HCT116 (cell line): Measurements from ENCODE around the gene PLP1. TPM values are rescaled to one million over a fixed set of nuclear protein-coding genes. Genes with fewer than 3 reads are reported as not detected.
A peak's percentile ranks its signal among the peaks of the same experiment; 100 is the strongest.

Experiments used
- ATAC-seq: fragments of 200-7000 bp; cut with Tn5 transposase; 2 replicates; pipeline ENCODE4 v1.9.1; 2020; ENCODE audit warnings: mild to moderate bottlenecking, moderate library complexity
- BruUV-seq: library from RNA; stranded (reverse); fragments of 400-500 nt; replicated peaks from 2 replicates; lab custom pipeline; 2021; lab: Mats Ljungman, UMichigan
- CTCF ChIA-PET: fragments of 300-600 bp; sonication (Branson Sonifier 250); formaldehyde crosslinking; loops from one replicate; lab custom pipeline; 2021; ENCODE audit warnings: antibody characterized with exemption; lab: Charles Lee
- POLR2A ChIA-PET: fragments of 300-600, 350-600 bp; sonication (Branson Sonifier 250); formaldehyde crosslinking; loops from one replicate; lab custom pipeline; 2021; ENCODE audit warnings: antibody characterized with exemption; lab: Charles Lee
- RAD21 ChIA-PET, 2 experiments: fragments of 300-600 bp; sonication (Branson Sonifier 250); formaldehyde crosslinking; loops; one replicate each; lab custom pipeline; 2023; ENCODE audit warnings: low total read pairs in 2 of 2; ENCODE audit not compliant: uncharacterized antibody in 2 of 2, unreplicated experiment in 2 of 2, low non-redundant PET in 1 of 2; lab: Charles Lee
- DNase-seq: peaks from one replicate; pipeline ENCODE4 v3.0.0-alpha.2; 2010; ENCODE audit warnings: low read depth, low spot score
- H2AFZ ChIP-seq: fragments of 200-600 bp; shearing (Covaris generic), sonication (generic); 2 replicates; pipeline ENCODE4 v1.6.1; 2017; ENCODE audit warnings: low read depth, mixed run types, mixed read lengths, antibody characterized with exemption, low read length; ENCODE audit not compliant: poor library complexity, severe bottlenecking
- H3K27ac ChIP-seq: 2 replicates; pipeline ENCODE4 v1.5.1; 2012; ENCODE audit warnings: low read depth, low read length
- H3K27me3 ChIP-seq: fragments of 200-600 bp; sonication (generic); 2 replicates; pipeline ENCODE4 v1.6.1; 2016; ENCODE audit warnings: mixed run types, low read length, mixed read lengths; ENCODE audit not compliant: insufficient read depth
- H3K36me3 ChIP-seq, 2 experiments: fragments of 200-500 bp in 1 of 2; fragments of 200-600 bp in 1 of 2; sonication (Bioruptor generic) in 1 of 2; sonication (generic) in 1 of 2; 2 replicates each; pipeline versions ENCODE4 v1.5.1 to v1.6.1; 2014 to 2016; ENCODE audit warnings: low read length in 2 of 2, inconsistent platforms in 1 of 2, mixed read lengths in 1 of 2, mixed run types in 1 of 2; ENCODE audit not compliant: insufficient read depth in 2 of 2, control insufficient read depth in 1 of 2
- H3K4me1 ChIP-seq, 2 experiments: fragments of 200-600 bp in 1 of 2; sonication (generic) in 1 of 2; 2 replicates each; pipeline versions ENCODE4 v1.5.1 to v1.6.1; 2012 to 2017; ENCODE audit warnings: low read length in 2 of 2, inconsistent platforms in 1 of 2, mild to moderate bottlenecking in 1 of 2, mixed read lengths in 1 of 2, mixed run types in 1 of 2, moderate library complexity in 1 of 2; ENCODE audit not compliant: insufficient read depth in 2 of 2, control insufficient read depth in 1 of 2
- H3K4me2 ChIP-seq: fragments of 200-600 bp; sonication (generic); 2 replicates; pipeline ENCODE4 v1.6.1; 2017; ENCODE audit warnings: mixed run types, low read length, mixed read lengths
- H3K4me3 ChIP-seq, 2 experiments: fragments of 200-600 bp in 1 of 2; sonication (generic) in 1 of 2; replicated peaks in 1 of 2; 2 replicates each; pipeline ENCODE4 v1.5.1; 2011 to 2016; ENCODE audit warnings: low read length in 2 of 2, control low read depth in 1 of 2, low read depth in 1 of 2, mild to moderate bottlenecking in 1 of 2, mixed read lengths in 1 of 2, mixed run types in 1 of 2
- H3K79me2 ChIP-seq: fragments of 200-600 bp; sonication (generic); 2 replicates; pipeline ENCODE4 v1.6.1; 2017; ENCODE audit warnings: mild to moderate bottlenecking, mixed run types, low read length, moderate library complexity, mixed read lengths; ENCODE audit not compliant: insufficient read depth
- H3K9ac ChIP-seq: fragments of 200-600 bp; sonication (generic); 2 replicates; pipeline ENCODE4 v1.6.1; 2016; ENCODE audit warnings: low read length, mixed read lengths
- H3K9me2 ChIP-seq: fragments of 200-600 bp; sonication (generic), shearing (Covaris generic); 2 replicates; pipeline ENCODE4 v1.6.1; 2017; ENCODE audit warnings: mixed run types, mild to moderate bottlenecking, moderate library complexity; ENCODE audit not compliant: insufficient read depth
- H3K9me3 ChIP-seq, 2 experiments: fragments of 200-500 bp in 1 of 2; fragments of 200-600 bp in 1 of 2; sonication (Bioruptor generic) in 1 of 2; sonication (generic) in 1 of 2; 2 replicates each; pipeline ENCODE4 v1.6.1; 2014 to 2017; ENCODE audit warnings: low read length in 2 of 2, mixed read lengths in 2 of 2, inconsistent platforms in 1 of 2, low read depth in 1 of 2, mild to moderate bottlenecking in 1 of 2, mixed run types in 1 of 2, moderate library complexity in 1 of 2; ENCODE audit not compliant: control insufficient read depth in 1 of 2, insufficient read depth in 1 of 2
- H4K20me1 ChIP-seq: fragments of 200-600 bp; sonication (generic), shearing (Covaris generic); 2 replicates; pipeline ENCODE4 v1.6.1; 2017; ENCODE audit warnings: mixed run types, mild to moderate bottlenecking, moderate library complexity; ENCODE audit not compliant: insufficient read depth
- CEBPB ChIP-seq: IDR thresholded peaks from 2 replicates; pipeline ENCODE4 v1.6.1; 2012; ENCODE audit warnings: low read depth
- EGR1 ChIP-seq: IDR thresholded peaks from 2 replicates; pipeline ENCODE4 v1.6.1; 2012; ENCODE audit warnings: low read depth
- ELF1 ChIP-seq: IDR thresholded peaks from 2 replicates; pipeline ENCODE4 v1.6.1; 2012; ENCODE audit warnings: low read depth, borderline replicate concordance
- JUND ChIP-seq: IDR thresholded peaks from 2 replicates; pipeline ENCODE4 v1.6.1; 2012
- POLR2A ChIP-seq: IDR thresholded peaks from 2 replicates; pipeline ENCODE4 v1.7.0; 2011; ENCODE audit warnings: borderline replicate concordance; ENCODE audit not compliant: insufficient read depth, insufficient read length; ENCODE audit errors: extremely low read depth
- RAD21 ChIP-seq: IDR thresholded peaks from 2 replicates; pipeline ENCODE4 v1.6.1; 2012; ENCODE audit warnings: low read depth, mild to moderate bottlenecking
- SIN3A ChIP-seq: IDR thresholded peaks from 2 replicates; pipeline ENCODE4 v1.6.1; 2012; ENCODE audit warnings: low read depth
- SRF ChIP-seq: IDR thresholded peaks from 2 replicates; pipeline ENCODE4 v1.6.1; 2012; ENCODE audit warnings: low read depth
- YY1 ChIP-seq: IDR thresholded peaks from 2 replicates; pipeline ENCODE4 v1.6.1; 2011; ENCODE audit warnings: low read length, low read depth, moderate library complexity, mild to moderate bottlenecking; ENCODE audit not compliant: insufficient replicate concordance; ENCODE audit errors: extremely low read depth
- ZBTB33 ChIP-seq: IDR thresholded peaks from 2 replicates; pipeline ENCODE4 v1.6.1; 2011; ENCODE audit warnings: mild to moderate bottlenecking, low read length, moderate library complexity; ENCODE audit not compliant: insufficient replicate concordance; ENCODE audit errors: extremely low read depth
- ZNF274 ChIP-seq: fragments of 200-500 bp; sonication (Bioruptor generic); IDR thresholded peaks from 2 replicates; pipeline ENCODE4 v1.6.1; 2014; ENCODE audit warnings: mild to moderate bottlenecking, low read depth, low read length, inconsistent platforms
- intact Hi-C: fragments of 100-400 bp; cut with micrococcal nuclease; formaldehyde crosslinking; loops from 2 replicates; pipeline ENCODE4 v1.10.0; 2022
- total RNA-seq: library from RNA; stranded (reverse); gene quantifications from one replicate; pipeline ENCODE4 v1.2.1, GENCODE V29; 2021; ENCODE audit not compliant: unreplicated experiment

Gene PLP1
- total RNA-seq, 1 experiment from 2014 or later = not detected

GRCh38 chrX:103773445-103773844 lies 3.2 kb upstream of the PLP1 start:
- Histone ChIP-seq H3K79me2 (no peaks in the 10 kb centered on the region), H3K27me3 (peaks cover 18% of the 10 kb centered on the region; the same call in 1 of the 2 replicates), H2AFZ (no peak overlapping the region), H3K9ac (no peak overlapping the region), H4K20me1 (no peaks in the 10 kb centered on the region), H3K27ac (no peak overlapping the region), H3K9me3 (no peaks in the 10 kb centered on the region), H3K4me1 (no peaks in the 10 kb centered on the region), H3K9me2 (no peaks in the 10 kb centered on the region), H3K36me3 (no peaks in the 10 kb centered on the region), H3K4me3 (no peak overlapping the region), H3K4me2 (no peak overlapping the region)
- no TSS peak for BruUV-seq
- DNase-seq = no peak
- POLR2A ChIA-PET = no interaction called here
- peak; percentile 52; the same call in 1 of the 2 replicates for ATAC-seq
- intact Hi-C loops = loop anchor here (1.0 to 5.0 kb wide), 2 partner anchors 85 to 241 kb away; no protein-coding TSS in a partner anchor
- TF ChIP-seq CEBPB = no peak
- no peak for TF ChIP-seq YY1
- no peak for TF ChIP-seq SRF
- no peak for TF ChIP-seq ZNF274
- TF ChIP-seq SIN3A = no peak
- TF ChIP-seq RAD21 = no peak
- no peak for TF ChIP-seq EGR1
- no peak for TF ChIP-seq ZBTB33
- no peak for TF ChIP-seq ELF1
- TF ChIP-seq POLR2A = no peak
- no peak for TF ChIP-seq JUND
- CTCF ChIA-PET = interaction anchor here (1.1 to 1.6 kb wide), 2 partner anchors 62 to 65 kb away, joined by 3 to 5 read pairs; no protein-coding TSS in a partner anchor
- RAD21 ChIA-PET = interaction anchor here in 1 of 2 experiments (0.6 kb wide), 1 partner anchor 309 kb away, joined by 4 read pairs; no protein-coding TSS in a partner anchor
